ENCODE measurements around the gene MICAL3.

DNA sequence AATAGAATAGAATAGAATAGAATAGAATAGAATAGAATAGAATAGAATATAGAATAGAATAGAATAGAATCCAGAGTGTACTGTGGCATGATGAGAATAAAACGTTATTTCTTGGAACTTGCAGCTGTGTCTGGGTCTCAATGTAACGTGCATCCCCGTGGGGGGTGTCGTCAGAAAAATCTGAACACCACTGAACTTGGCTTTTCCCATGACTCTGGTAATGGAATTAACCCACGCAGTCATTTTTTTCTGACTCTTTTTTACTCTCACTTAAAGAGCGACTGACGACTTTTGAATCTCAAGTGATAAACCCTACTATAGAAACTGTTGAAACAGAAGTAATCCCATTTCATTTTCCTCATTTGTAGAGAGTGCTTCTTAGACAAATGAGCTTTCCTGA is 157.7 kb downstream of the MICAL3 start:
- TF ChIP-seq POLR2AphosphoS5 (IDR thresholded peaks at IDR 0.05; ENCODE audit: borderline replicate concordance, low read depth, low read length) (no peak), EZH2 (IDR thresholded peaks at IDR 0.05) (no peak), FOXP2 (optimal IDR thresholded peaks at IDR 0.05; ENCODE audit: control extremely low read depth, extremely low read length, insufficient read depth) (no peak)
